Heart left ventricle (tissue), 13 donors: Measurements from ENCODE around the gene CKLF.

ENCODE experiments used
- POLR2A ChIP-seq, 2 donors: fragments of 450-650 bp; IDR thresholded peaks; one replicate each; pipeline ENCODE4 v1.6.1; 2017; ENCODE audit warnings: antibody characterized with exemption in 2 of 2, mild to moderate bottlenecking in 2 of 2, moderate library complexity in 2 of 2
- TF ChIP-seq, protein P1 (sequence below), 12 donors: fragments of 200-600 bp; sonication (generic) in 4 of 12; IDR thresholded peaks; one replicate each; pipeline versions ENCODE4 v1.5.0 to v1.8.0; 2018 to 2022; ENCODE audit warnings: antibody characterized with exemption in 12 of 12, mild to moderate bottlenecking in 5 of 12
- donor health status: ischemic (EF 13 %, LVEDD 7.1; RV severe dilation, severe dysfunction).
- donor health status: DM: no; HTN: yes; CAD: no.
- donor health status: DM: no; HTN: no; CAD: no.
- donor health status: ischemic (EF 25% LVEDD 6.9; RV normal size, moderate dysfunction).
- donor health status: ischemic (EF 25% LVEDD 5.7; RV mildly dilated, moderate dysfunction).
- donor health status: ischemic (EF 35%, LVEDD 5.7; RV mildly dilated, moderate dysfunction).
- donor health status: nonischemic (EF 11% LVEDD 7.7; RV severe dilation, severe dysfunction).
- donor health status: DM: yes; HTN: yes; CAD: no.
- donor health status: PGD.
- donor health status: ischemic (EF 29% LVEDD 5.4; RV normal size, mild dysfunction).
- donor health status: nonischemic (EF 23%, LVEDD 6.1; RV moderate dilation, normal function).

GRCh38 chr16:66592241-66592640 lies 39.9 kb downstream of the CKLF start:
- TF ChIP-seq, protein P1, sequence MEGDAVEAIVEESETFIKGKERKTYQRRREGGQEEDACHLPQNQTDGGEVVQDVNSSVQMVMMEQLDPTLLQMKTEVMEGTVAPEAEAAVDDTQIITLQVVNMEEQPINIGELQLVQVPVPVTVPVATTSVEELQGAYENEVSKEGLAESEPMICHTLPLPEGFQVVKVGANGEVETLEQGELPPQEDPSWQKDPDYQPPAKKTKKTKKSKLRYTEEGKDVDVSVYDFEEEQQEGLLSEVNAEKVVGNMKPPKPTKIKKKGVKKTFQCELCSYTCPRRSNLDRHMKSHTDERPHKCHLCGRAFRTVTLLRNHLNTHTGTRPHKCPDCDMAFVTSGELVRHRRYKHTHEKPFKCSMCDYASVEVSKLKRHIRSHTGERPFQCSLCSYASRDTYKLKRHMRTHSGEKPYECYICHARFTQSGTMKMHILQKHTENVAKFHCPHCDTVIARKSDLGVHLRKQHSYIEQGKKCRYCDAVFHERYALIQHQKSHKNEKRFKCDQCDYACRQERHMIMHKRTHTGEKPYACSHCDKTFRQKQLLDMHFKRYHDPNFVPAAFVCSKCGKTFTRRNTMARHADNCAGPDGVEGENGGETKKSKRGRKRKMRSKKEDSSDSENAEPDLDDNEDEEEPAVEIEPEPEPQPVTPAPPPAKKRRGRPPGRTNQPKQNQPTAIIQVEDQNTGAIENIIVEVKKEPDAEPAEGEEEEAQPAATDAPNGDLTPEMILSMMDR (IDR thresholded peaks at IDR 0.05), result no peak
- TF ChIP-seq POLR2A (IDR thresholded peaks at IDR 0.05), result no peak
